Progenitor cell of endocrine pancreas (in vitro differentiated cells): ENCODE results near the gene OR2A12. TPM values are rescaled to one million over a fixed set of nuclear protein-coding genes. Genes with fewer than 3 reads are reported as not detected.

Experiments
- DNase-seq: peaks from one replicate; pipeline ENCODE4 v3.0.0; 2021; ENCODE audit warnings: low spot score; ENCODE audit not compliant: unreplicated experiment
- H3K27ac Mint-ChIP-seq: 2 replicates; pipeline ENCODE4 v1.8.0; 2021; ENCODE audit warnings: mild to moderate bottlenecking, moderate library complexity, mixed read lengths
- H3K27me3 Mint-ChIP-seq: 2 replicates; pipeline ENCODE4 v1.8.0; 2021; ENCODE audit warnings: mixed read lengths
- H3K36me3 Mint-ChIP-seq: 2 replicates; pipeline ENCODE4 v1.8.0; 2022; ENCODE audit warnings: mixed read lengths; ENCODE audit not compliant: insufficient read depth
- H3K4me1 Mint-ChIP-seq: 2 replicates; pipeline ENCODE4 v1.8.0; 2021; ENCODE audit warnings: low read depth, mixed read lengths
- H3K4me3 Mint-ChIP-seq: 2 replicates; pipeline ENCODE4 v1.8.0; 2021; ENCODE audit warnings: low read depth, mild to moderate bottlenecking, moderate library complexity, mixed read lengths
- H3K9me3 Mint-ChIP-seq: 2 replicates; pipeline ENCODE4 v1.8.0; 2021; ENCODE audit warnings: low read depth, mixed read lengths
- total RNA-seq: library from RNA; stranded (reverse); gene quantifications from 2 replicates; pipeline ENCODE4 v1.2.1, GENCODE V29; 2021
- TF ChIP-seq, protein P1 (sequence below): fragments of 200-600 bp; sonication (generic); IDR thresholded peaks from one replicate; pipeline ENCODE4 v1.5.0; 2021; ENCODE audit warnings: antibody characterized with exemption, mild to moderate bottlenecking; ENCODE audit not compliant: unreplicated experiment

OR2A12 gene
- total RNA-seq, 1 donor from 2014 or later = not detected

DNA sequence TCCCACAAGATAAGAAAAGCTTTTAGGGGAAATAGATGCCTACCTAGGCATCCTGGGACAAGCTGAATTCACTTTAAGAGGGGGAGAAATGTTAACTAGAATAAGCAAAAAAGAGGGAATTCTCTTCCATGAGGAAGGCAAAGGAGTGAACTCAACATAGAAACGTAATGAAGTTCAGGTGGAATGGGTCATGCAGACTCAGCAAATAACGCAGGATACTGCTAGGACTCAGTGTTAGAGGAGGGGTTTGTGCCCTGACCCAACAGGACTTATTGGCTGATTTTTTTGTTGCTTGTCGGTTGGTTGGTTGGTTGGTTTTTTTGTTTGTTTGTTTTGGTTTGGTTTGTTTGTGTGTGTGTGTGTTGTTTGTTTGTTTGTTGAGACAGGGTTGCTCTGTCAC is 46.2 kb downstream of the OR2A12 start:
- H3K36me3 Mint-ChIP-seq = no peaks in the 10 kb centered on the region
- no peak overlapping the region for H3K4me3 Mint-ChIP-seq
- DNase-seq = no peak

DNA sequence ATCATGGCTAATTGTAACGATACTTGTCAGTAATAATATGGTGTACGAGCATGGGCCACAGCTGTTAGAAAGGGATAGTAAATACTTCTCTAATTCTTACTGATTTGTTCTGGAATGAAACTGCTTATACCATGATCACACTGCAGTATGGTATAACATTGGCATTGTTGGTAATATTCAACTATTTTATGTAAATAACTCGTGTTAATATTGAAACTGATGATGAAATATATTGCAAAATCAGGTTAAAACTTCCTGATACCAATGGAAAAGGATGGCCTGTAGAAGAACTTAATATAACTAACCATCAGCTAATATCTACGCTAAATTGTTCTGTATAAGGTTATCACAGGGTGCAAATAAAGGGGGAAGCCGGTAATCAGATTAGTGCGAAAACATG is 47.2 kb downstream of the OR2A12 start:
- DNase-seq = no peak
- no peak overlapping the region for H3K4me3 Mint-ChIP-seq
- no peak overlapping the region for H3K27ac Mint-ChIP-seq
- TF ChIP-seq, protein P1, sequence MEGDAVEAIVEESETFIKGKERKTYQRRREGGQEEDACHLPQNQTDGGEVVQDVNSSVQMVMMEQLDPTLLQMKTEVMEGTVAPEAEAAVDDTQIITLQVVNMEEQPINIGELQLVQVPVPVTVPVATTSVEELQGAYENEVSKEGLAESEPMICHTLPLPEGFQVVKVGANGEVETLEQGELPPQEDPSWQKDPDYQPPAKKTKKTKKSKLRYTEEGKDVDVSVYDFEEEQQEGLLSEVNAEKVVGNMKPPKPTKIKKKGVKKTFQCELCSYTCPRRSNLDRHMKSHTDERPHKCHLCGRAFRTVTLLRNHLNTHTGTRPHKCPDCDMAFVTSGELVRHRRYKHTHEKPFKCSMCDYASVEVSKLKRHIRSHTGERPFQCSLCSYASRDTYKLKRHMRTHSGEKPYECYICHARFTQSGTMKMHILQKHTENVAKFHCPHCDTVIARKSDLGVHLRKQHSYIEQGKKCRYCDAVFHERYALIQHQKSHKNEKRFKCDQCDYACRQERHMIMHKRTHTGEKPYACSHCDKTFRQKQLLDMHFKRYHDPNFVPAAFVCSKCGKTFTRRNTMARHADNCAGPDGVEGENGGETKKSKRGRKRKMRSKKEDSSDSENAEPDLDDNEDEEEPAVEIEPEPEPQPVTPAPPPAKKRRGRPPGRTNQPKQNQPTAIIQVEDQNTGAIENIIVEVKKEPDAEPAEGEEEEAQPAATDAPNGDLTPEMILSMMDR = no peak
- no peaks in the 10 kb centered on the region for H3K27me3 Mint-ChIP-seq
- peaks cover 3% of the 10 kb centered on the region for H3K4me1 Mint-ChIP-seq
- H3K36me3 Mint-ChIP-seq = no peaks in the 10 kb centered on the region
- no peaks in the 10 kb centered on the region for H3K9me3 Mint-ChIP-seq

More for the DNA sequence above, 46.2 kb downstream of the OR2A12 start:
- TF ChIP-seq, protein P1 = no peak
- H3K27ac Mint-ChIP-seq = no peak overlapping the region
- H3K9me3 Mint-ChIP-seq = no peaks in the 10 kb centered on the region
- no peaks in the 10 kb centered on the region for H3K27me3 Mint-ChIP-seq
- peaks cover 3% of the 10 kb centered on the region for H3K4me1 Mint-ChIP-seq

DNA sequence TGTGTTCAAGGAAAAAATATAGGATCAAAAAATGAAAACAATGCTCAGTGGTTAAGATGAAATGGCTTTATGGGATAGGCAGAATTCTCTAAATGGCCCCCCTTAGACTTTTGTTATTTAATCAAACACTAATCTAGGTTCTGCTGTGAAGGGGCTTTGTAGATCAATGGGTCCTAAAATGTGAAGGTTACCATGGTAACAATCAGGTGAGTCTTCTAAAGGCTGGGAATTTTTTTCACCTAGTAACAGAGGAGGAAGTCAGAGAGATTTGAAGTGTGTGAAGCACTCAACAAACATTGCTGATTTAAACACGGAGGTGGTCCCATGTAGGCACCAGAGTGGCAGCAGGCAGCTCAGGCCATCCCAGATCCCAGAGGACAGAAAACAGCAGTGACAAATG is 48.0 kb downstream of the OR2A12 start:
- peaks cover 3% of the 10 kb centered on the region for H3K4me1 Mint-ChIP-seq
- peak overlapping the region; percentile 53 for H3K27ac Mint-ChIP-seq
- no peak for DNase-seq
- no peaks in the 10 kb centered on the region for H3K36me3 Mint-ChIP-seq
- no peaks in the 10 kb centered on the region for H3K27me3 Mint-ChIP-seq
- TF ChIP-seq, protein P1 = no peak
- H3K4me3 Mint-ChIP-seq = no peak overlapping the region
- no peaks in the 10 kb centered on the region for H3K9me3 Mint-ChIP-seq

DNA sequence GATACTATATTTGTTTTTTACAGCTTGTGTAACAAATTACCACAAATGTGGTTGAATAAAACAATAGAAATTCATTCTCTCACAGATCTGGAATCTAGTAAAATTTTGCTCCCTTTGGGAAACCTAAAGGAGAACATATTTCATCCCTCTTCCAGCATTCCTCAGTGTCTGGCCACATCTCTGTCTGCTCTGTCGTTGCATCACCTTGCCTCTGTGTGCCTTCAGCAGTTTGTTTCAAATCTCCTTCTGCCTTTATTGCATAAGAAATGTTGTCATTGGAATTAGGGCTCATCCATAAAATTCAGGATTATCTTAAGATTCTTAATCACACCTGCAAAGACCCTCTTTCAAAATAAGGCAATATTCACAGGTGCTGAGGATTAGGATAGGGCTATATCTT is 51.4 kb downstream of the OR2A12 start:
- DNase-seq = no peak
- H3K27me3 Mint-ChIP-seq = no peaks in the 10 kb centered on the region
- TF ChIP-seq, protein P1 = no peak
- peaks cover 3% of the 10 kb centered on the region for H3K4me1 Mint-ChIP-seq
- no peak overlapping the region for H3K4me3 Mint-ChIP-seq
- no peaks in the 10 kb centered on the region for H3K9me3 Mint-ChIP-seq
- no peaks in the 10 kb centered on the region for H3K36me3 Mint-ChIP-seq
- no peak overlapping the region for H3K27ac Mint-ChIP-seq

DNA sequence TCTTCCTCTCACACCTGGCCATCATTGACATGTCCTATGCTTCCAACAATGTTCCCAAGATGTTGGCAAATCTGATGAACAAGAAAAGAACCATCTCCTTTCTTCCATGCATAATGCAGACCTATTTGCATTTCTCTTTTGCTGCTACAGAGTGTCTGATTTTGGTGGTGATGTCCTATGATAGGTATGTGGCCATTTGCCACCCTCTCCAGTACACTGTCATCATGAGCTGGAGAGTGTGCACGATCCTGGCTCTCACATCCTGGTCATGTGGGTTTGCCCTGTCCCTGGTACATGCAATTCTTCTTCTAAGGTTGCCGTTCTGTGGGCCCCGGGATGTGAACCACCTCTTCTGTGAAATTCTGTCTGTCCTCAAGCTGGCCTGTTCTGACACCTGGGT is 56.1 kb downstream of the OR2A12 start:
- no peaks in the 10 kb centered on the region for H3K4me1 Mint-ChIP-seq
- TF ChIP-seq, protein P1 = no peak
- H3K27ac Mint-ChIP-seq = no peak overlapping the region
- H3K4me3 Mint-ChIP-seq = no peak overlapping the region
- H3K9me3 Mint-ChIP-seq = peaks cover 12% of the 10 kb centered on the region
- no peaks in the 10 kb centered on the region for H3K36me3 Mint-ChIP-seq
- H3K27me3 Mint-ChIP-seq = no peaks in the 10 kb centered on the region
- no peak for DNase-seq
